CD4-positive, alpha-beta memory T cell (primary cell): Measurements from ENCODE around the gene CLPX. TPM values are rescaled to one million over a fixed set of nuclear protein-coding genes. Genes with fewer than 3 reads are reported as not detected.
"Not testable (repeated sequence)": the region's sequence is repeated elsewhere in the genome, so short reads cannot be mapped to it uniquely, and the experiment has no call there.

Experiments used
- CTCF ChIA-PET: fragments of 350-600 bp; sonication (Branson Sonifier 250); formaldehyde crosslinking; loops from one replicate; lab custom pipeline; 2021; ENCODE audit warnings: inconsistent platforms; ENCODE audit not compliant: partially characterized antibody; lab: Charles Lee
- POLR2A ChIA-PET: fragments of 350-600 bp; sonication (Branson Sonifier 250); formaldehyde crosslinking; loops from one replicate; lab custom pipeline; 2021; ENCODE audit not compliant: partially characterized antibody; lab: Charles Lee
- DNase-seq, 5 donors: peaks; one replicate each; pipeline versions ENCODE4 v3.0.0 to v3.0.0-alpha.2; 2020 to 2022; ENCODE audit warnings: mixed read lengths in 1 of 5
- H3K27ac ChIP-seq: one replicate; pipeline ENCODE4 v1.7.0; 2013; ENCODE audit warnings: low read depth, low read length
- H3K27me3 ChIP-seq: 2 replicates; pipeline ENCODE4 v1.7.0; 2013; ENCODE audit warnings: mild to moderate bottlenecking, low read length, moderate library complexity; ENCODE audit not compliant: insufficient read depth
- H3K36me3 ChIP-seq: 2 replicates; pipeline ENCODE4 v1.7.0; 2013; ENCODE audit warnings: mild to moderate bottlenecking, low read length, moderate library complexity; ENCODE audit not compliant: insufficient read depth
- H3K4me1 ChIP-seq: 2 replicates; pipeline ENCODE4 v1.7.0; 2013; ENCODE audit warnings: mild to moderate bottlenecking, low read length, moderate library complexity; ENCODE audit not compliant: insufficient read depth
- H3K4me3 ChIP-seq, 2 donors: one replicate each; pipeline ENCODE4 v1.7.0; 2013; ENCODE audit warnings: low read length in 2 of 2, mild to moderate bottlenecking in 1 of 2
- H3K9me3 ChIP-seq, 2 donors: one replicate each; pipeline ENCODE4 v1.7.0; 2013; ENCODE audit warnings: low read length in 2 of 2, control low read depth in 1 of 2; ENCODE audit not compliant: control insufficient read depth in 1 of 2
- H3K27ac Mint-ChIP-seq, 7 donors: one replicate each; pipeline ENCODE4 v1.8.0; 2020 to 2021; ENCODE audit warnings: mixed read lengths in 7 of 7, mild to moderate bottlenecking in 6 of 7, inconsistent platforms in 3 of 7, moderate library complexity in 3 of 7
- H3K27me3 Mint-ChIP-seq, 2 donors: one replicate each; pipeline ENCODE4 v1.8.0; 2020 to 2021; ENCODE audit warnings: mixed read lengths in 2 of 2
- H3K36me3 Mint-ChIP-seq, 2 donors: one replicate each; pipeline ENCODE4 v1.8.0; 2020 to 2021; ENCODE audit warnings: mixed read lengths in 2 of 2, inconsistent platforms in 1 of 2, mild to moderate bottlenecking in 1 of 2
- H3K4me1 Mint-ChIP-seq, 4 donors: one replicate each; pipeline ENCODE4 v1.8.0; 2020 to 2021; ENCODE audit warnings: mixed read lengths in 4 of 4, mild to moderate bottlenecking in 1 of 4
- H3K4me3 Mint-ChIP-seq, 8 donors: one replicate each; pipeline ENCODE4 v1.8.0; 2020 to 2021; ENCODE audit warnings: mixed read lengths in 8 of 8, mild to moderate bottlenecking in 7 of 8, moderate library complexity in 6 of 8, inconsistent platforms in 3 of 8
- H3K9me3 Mint-ChIP-seq, 8 donors: one replicate each; pipeline ENCODE4 v1.8.0; 2020 to 2021; ENCODE audit warnings: mixed read lengths in 8 of 8, mild to moderate bottlenecking in 5 of 8, inconsistent platforms in 3 of 8, moderate library complexity in 1 of 8
- intact Hi-C: fragments of 100-400 bp; cut with micrococcal nuclease; formaldehyde crosslinking; loops from one replicate; pipeline ENCODE4 v1.15.1; 2023
- polyA plus RNA-seq, 2 donors: library from polyadenylated mRNA; unstranded; fragments of 300-500 nt; fragmentation: Illumina TruSeq; gene quantifications; one replicate each; pipeline ENCODE4 v1.2.3, GENCODE V29; 2021
- total RNA-seq, 2 experiments: library from RNA; stranded (reverse); gene quantifications; one replicate each; pipeline ENCODE4 v1.2.3, GENCODE V29; 2021

Gene CLPX
- total and polyA plus RNA-seq, 4 experiments from 2014 or later: 28.1 to 52.4 (median 40.6) TPM

GRCh38 chr15:65183865-65184159 is 1.3 kb downstream of the CLPX start:
- Histone ChIP-seq H3K36me3 (peaks cover 12% of the 10 kb centered on the region), H3K4me1 (peaks cover 37% of the 10 kb centered on the region), H3K4me3 (peak overlapping the region; percentile 71 to 77), H3K9me3 (no peaks in the 10 kb centered on the region), H3K27ac (peak overlapping the region; percentile 90), H3K27me3 (no peaks in the 10 kb centered on the region)
- Mint-ChIP-seq H3K27me3 (no peaks in the 10 kb centered on the region), H3K27ac (peak overlapping the region; percentile 90 to 97 (median 94)), H3K36me3 (peaks cover 4 to 22% of the 10 kb centered on the region in 2 donors), H3K9me3 (no peaks in the 10 kb centered on the region), H3K4me3 (peak overlapping the region; percentile 91 to 98 (median 96)), H3K4me1 (peaks cover 14 to 47% (median 24%) of the 10 kb centered on the region in 4 donors)
- intact Hi-C loops: loop anchor here (2.0 kb wide), 1 partner anchor 1021 kb away; the partner anchor contains the start of gene PPIB
- ChIA-PET POLR2A (interaction anchor here (0.5 to 2.7 kb wide), 2 partner anchors 52 to 103 kb away, joined by 3 to 45 read pairs; partner anchors contain the start of gene PARP16), CTCF (no interaction called here)
- no peak for DNase-seq

GRCh38 chr15:65182538-65182937 is 2.6 kb downstream of the CLPX start:
- Mint-ChIP-seq H3K4me1 (peaks cover 14 to 47% (median 24%) of the 10 kb centered on the region in 4 donors), H3K27me3 (no peaks in the 10 kb centered on the region), H3K36me3 (peaks cover 4 to 28% of the 10 kb centered on the region in 2 donors), H3K4me3 (peak overlapping the region; percentile 45 to 98 (median 96)), H3K27ac (peak overlapping the region in 1 of 7 donors; percentile 40), H3K9me3 (no peaks in the 10 kb centered on the region)
- Histone ChIP-seq H3K27ac (no peak overlapping the region), H3K36me3 (peaks cover 19% of the 10 kb centered on the region), H3K4me3 (no peak overlapping the region), H3K9me3 (no peaks in the 10 kb centered on the region), H3K4me1 (peaks cover 37% of the 10 kb centered on the region), H3K27me3 (no peaks in the 10 kb centered on the region)
- intact Hi-C loops: no loop called here
- CTCF ChIA-PET: no interaction called here
- no peak for DNase-seq
- POLR2A ChIA-PET: interaction anchor here (1.1 to 1.2 kb wide), 3 partner anchors 105 to 122 kb away, joined by 4 read pairs; partner anchors contain the start of genes PARP16 and RNU5B-1

GRCh38 chr15:65181582-65182353 is 3.4 kb downstream of the CLPX start:
- CTCF ChIA-PET: interaction anchor here (0.7 kb wide), 1 partner anchor 98 kb away, joined by 3 read pairs; no protein-coding TSS in a partner anchor
- H3K9me3 ChIP-seq, H3K27ac ChIP-seq, H3K9me3 Mint-ChIP-seq, H3K4me3 ChIP-seq, H3K27me3 Mint-ChIP-seq, H3K27me3 ChIP-seq, intact Hi-C loops, DNase-seq: not testable (repeated sequence)
- peaks cover 4 to 35% of the 10 kb centered on the region in 2 donors for H3K36me3 Mint-ChIP-seq
- Histone ChIP-seq H3K4me1 (peaks cover 37% of the 10 kb centered on the region), H3K36me3 (peaks cover 27% of the 10 kb centered on the region)
- POLR2A ChIA-PET: interaction anchor here (1.2 kb wide), 2 partner anchors 105 to 115 kb away, joined by 4 read pairs; partner anchors contain the start of gene PARP16
- H3K27ac Mint-ChIP-seq: peak overlapping the region in 1 of 7 donors; percentile 61
- H3K4me1 Mint-ChIP-seq: peaks cover 14 to 47% (median 24%) of the 10 kb centered on the region in 4 donors
- peak overlapping the region in 5 of 8 donors; percentile 21 to 66 (median 50) for H3K4me3 Mint-ChIP-seq

- Mint-ChIP-seq H3K4me3 (peak overlapping the region in 1 of 8 donors; percentile 8), H3K27me3 (no peaks in the 10 kb centered on the region), H3K27ac (peak overlapping the region in 1 of 7 donors; percentile 16), H3K9me3 (no peaks in the 10 kb centered on the region), H3K36me3 (peaks cover 9 to 44% of the 10 kb centered on the region in 2 donors), H3K4me1 (peaks cover 17 to 40% (median 28%) of the 10 kb centered on the region in 4 donors)
- intact Hi-C loops: no loop called here
- DNase-seq: no peak
- H3K27me3 ChIP-seq: no peaks in the 10 kb centered on the region
- H3K27ac ChIP-seq: no peak overlapping the region
- CTCF ChIA-PET: no interaction called here
- H3K4me1 ChIP-seq: peaks cover 37% of the 10 kb centered on the region
- no peaks in the 10 kb centered on the region for H3K9me3 ChIP-seq
- H3K4me3 ChIP-seq: no peak overlapping the region
- POLR2A ChIA-PET: no interaction called here
- peaks cover 39% of the 10 kb centered on the region for H3K36me3 ChIP-seq
Measured at GRCh38 chr15:65180167-65180566, 5.0 kb downstream of the CLPX start.

GRCh38 chr15:65177901-65178300 is 7.2 kb downstream of the CLPX start:
- Mint-ChIP-seq H3K4me1 (peaks cover 17 to 29% (median 20%) of the 10 kb centered on the region in 4 donors), H3K27ac (no peak overlapping the region), H3K4me3 (no peak overlapping the region), H3K36me3 (peaks cover 16 to 44% of the 10 kb centered on the region in 2 donors), H3K9me3 (no peaks in the 10 kb centered on the region), H3K27me3 (no peaks in the 10 kb centered on the region)
- Histone ChIP-seq H3K27me3 (no peaks in the 10 kb centered on the region), H3K4me3 (no peak overlapping the region), H3K9me3 (no peaks in the 10 kb centered on the region), H3K36me3 (peaks cover 47% of the 10 kb centered on the region), H3K4me1 (peaks cover 27% of the 10 kb centered on the region), H3K27ac (no peak overlapping the region)
- ChIA-PET POLR2A (no interaction called here), CTCF (no interaction called here)
- intact Hi-C loops: no loop called here
- no peak for DNase-seq

GRCh38 chr15:65176056-65176455 is 9.1 kb downstream of the CLPX start:
- Histone ChIP-seq H3K27me3 (no peaks in the 10 kb centered on the region), H3K4me3 (no peak overlapping the region), H3K27ac (no peak overlapping the region), H3K9me3 (no peaks in the 10 kb centered on the region), H3K36me3 (peaks cover 60% of the 10 kb centered on the region), H3K4me1 (peaks cover 15% of the 10 kb centered on the region)
- POLR2A ChIA-PET: no interaction called here
- peaks cover 7 to 18% (median 12%) of the 10 kb centered on the region in 4 donors for H3K4me1 Mint-ChIP-seq
- peak overlapping the region in 4 of 7 donors; percentile 12 to 55 (median 42) for H3K27ac Mint-ChIP-seq
- H3K4me3 Mint-ChIP-seq: no peak overlapping the region
- H3K9me3 Mint-ChIP-seq: no peaks in the 10 kb centered on the region
- intact Hi-C loops: no loop called here
- CTCF ChIA-PET: no interaction called here
- peaks cover 20 to 56% of the 10 kb centered on the region in 2 donors for H3K36me3 Mint-ChIP-seq
- no peak for DNase-seq
- H3K27me3 Mint-ChIP-seq: no peaks in the 10 kb centered on the region

- intact Hi-C loops: no loop called here
- no peaks in the 10 kb centered on the region for H3K27me3 ChIP-seq
- Mint-ChIP-seq H3K9me3 (no peaks in the 10 kb centered on the region), H3K27ac (peak overlapping the region in 1 of 7 donors; percentile 12), H3K27me3 (no peaks in the 10 kb centered on the region), H3K36me3 (peaks cover 19 to 55% of the 10 kb centered on the region in 2 donors), H3K4me1 (peaks cover 5 to 16% (median 11%) of the 10 kb centered on the region in 4 donors), H3K4me3 (no peak overlapping the region)
- no peak for DNase-seq
- no peak overlapping the region for H3K4me3 ChIP-seq
- no peak overlapping the region for H3K27ac ChIP-seq
- H3K4me1 ChIP-seq: peaks cover 14% of the 10 kb centered on the region
- ChIA-PET CTCF (no interaction called here), POLR2A (no interaction called here)
- no peaks in the 10 kb centered on the region for H3K9me3 ChIP-seq
- H3K36me3 ChIP-seq: peaks cover 60% of the 10 kb centered on the region
Measured at GRCh38 chr15:65175511-65175910, 9.6 kb downstream of the CLPX start.
